ENCODE results near the gene PRKN.

Gene PRKN

DNA sequence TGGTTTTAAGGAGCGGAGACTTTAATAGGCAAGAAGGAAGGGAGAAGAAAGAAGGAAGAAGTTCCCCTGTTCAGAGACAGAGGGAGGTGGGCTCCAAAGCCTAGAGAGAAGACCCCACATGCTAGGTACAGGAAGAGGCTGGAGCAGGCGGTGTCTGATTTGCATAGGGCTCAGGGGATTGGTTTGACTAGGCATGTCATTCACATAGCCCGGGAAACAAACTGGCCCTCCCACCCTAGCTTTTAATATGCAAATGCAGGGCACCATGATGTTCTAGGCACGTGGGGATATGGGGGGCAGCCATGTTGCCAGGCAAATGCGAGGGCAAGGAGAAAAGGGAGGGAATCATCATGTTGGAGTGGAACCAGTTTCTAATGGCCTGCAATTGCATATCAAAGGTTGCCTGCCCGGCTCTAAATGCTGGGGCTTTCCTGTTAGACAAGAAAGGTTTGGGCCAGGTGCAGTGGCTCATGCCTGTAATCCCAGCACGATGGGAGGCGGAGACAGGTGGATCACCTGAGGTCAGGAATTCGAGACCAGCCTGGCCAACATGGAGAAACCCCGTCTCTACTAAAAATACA is 1419.4 kb downstream of the PRKN start:
- DNase-seq (ENCODE audit: extremely low spot score) = no peak
- CTCF ChIA-PET = no interaction called here
- POLR2A ChIA-PET = no interaction called here
- no peak for TF ChIP-seq SP1 (IDR thresholded peaks at IDR 0.05)
- no peak for TF ChIP-seq ELF4 (IDR thresholded peaks at IDR 0.05)
- no peak for TF ChIP-seq NFRKB (IDR thresholded peaks at IDR 0.05)
- 0 out of 2 replicates have a peak, but pooled peaks have one; percentile 21 for TF ChIP-seq L3MBTL2 (conservative IDR thresholded peaks at IDR 0.05)
- TF ChIP-seq TARDBP (IDR thresholded peaks at IDR 0.05) = no peak
- TF ChIP-seq FOXM1 (IDR thresholded peaks at IDR 0.05; ENCODE audit: borderline replicate concordance) = no peak

DNA sequence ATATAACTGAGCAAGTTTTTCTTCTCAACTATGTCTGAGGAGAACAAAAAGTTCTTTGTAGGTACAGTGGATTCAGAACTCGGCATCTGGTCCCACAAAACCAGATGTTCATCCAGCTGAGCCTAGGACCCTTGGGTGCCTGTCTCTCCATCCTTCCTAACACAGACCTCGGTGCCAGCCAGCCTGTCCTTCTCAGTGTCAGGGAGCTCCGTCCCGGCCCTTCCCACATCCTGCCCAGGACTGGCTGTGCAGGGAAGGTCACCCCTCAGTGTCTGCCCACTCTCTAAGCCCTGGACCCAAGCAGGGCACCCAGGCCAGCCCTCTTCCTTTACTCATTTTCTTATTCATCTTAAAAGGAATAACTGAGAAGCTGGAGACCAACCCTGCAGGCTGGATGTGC is 1421.7 kb downstream of the PRKN start:
- DNase-seq (ENCODE audit: extremely low spot score) = no peak
- TF ChIP-seq HDGF (IDR thresholded peaks at IDR 0.05; ENCODE audit: borderline replicate concordance) = no peak
- no peak for TF ChIP-seq LEF1 (IDR thresholded peaks at IDR 0.05; ENCODE audit: borderline replicate concordance)
- no peak for TF ChIP-seq FOXM1 (IDR thresholded peaks at IDR 0.05; ENCODE audit: borderline replicate concordance)
- no peak for TF ChIP-seq ZNF384 (IDR thresholded peaks at IDR 0.05)
- TF ChIP-seq, protein P1, sequence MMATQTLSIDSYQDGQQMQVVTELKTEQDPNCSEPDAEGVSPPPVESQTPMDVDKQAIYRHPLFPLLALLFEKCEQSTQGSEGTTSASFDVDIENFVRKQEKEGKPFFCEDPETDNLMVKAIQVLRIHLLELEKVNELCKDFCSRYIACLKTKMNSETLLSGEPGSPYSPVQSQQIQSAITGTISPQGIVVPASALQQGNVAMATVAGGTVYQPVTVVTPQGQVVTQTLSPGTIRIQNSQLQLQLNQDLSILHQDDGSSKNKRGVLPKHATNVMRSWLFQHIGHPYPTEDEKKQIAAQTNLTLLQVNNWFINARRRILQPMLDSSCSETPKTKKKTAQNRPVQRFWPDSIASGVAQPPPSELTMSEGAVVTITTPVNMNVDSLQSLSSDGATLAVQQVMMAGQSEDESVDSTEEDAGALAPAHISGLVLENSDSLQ (IDR thresholded peaks at IDR 0.05) = no peak
- no peak for TF ChIP-seq SP1 (IDR thresholded peaks at IDR 0.05)
- no peak for TF ChIP-seq ELF4 (IDR thresholded peaks at IDR 0.05)
- no peak for TF ChIP-seq BHLHE40 (IDR thresholded peaks at IDR 0.05; ENCODE audit: borderline replicate concordance)
- TF ChIP-seq NFRKB (IDR thresholded peaks at IDR 0.05) = no peak
- POLR2A ChIA-PET = no interaction called here
- CTCF ChIA-PET = no interaction called here

DNA sequence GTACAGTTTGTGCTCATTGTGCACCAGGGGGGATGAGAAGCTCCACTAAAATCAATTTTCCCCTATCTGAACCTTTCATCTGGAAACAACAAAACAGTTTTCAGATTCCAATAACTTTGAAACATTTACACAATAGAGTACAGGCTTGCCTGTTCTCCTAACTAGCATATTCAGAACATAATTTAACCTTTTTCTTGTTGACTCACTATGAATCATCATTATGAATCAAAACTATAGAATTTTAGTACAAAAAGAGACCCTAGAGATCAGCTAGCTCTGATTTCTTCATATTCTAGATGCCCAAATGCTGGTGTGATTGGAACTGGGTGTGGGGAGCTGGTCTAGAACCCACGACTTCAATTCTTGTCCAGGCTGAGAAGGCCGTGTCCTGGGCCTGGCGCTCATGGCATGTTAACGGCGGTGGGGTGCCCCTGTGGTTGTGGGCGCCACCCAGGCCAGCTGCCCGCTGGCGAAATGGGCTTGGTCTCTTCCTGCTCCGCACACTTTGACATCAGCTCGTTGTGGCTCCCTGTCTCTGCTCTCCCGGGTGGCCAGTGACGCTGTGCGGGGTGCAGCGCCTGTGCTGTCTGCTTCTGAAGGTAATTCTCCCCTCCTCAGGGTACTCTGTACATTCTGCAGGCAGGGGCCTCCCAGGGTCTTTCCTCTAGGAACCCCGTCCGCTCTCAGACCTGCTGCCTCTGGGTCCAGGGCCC is 1423.8 kb downstream of the PRKN start:
- TF ChIP-seq L3MBTL2 (conservative IDR thresholded peaks at IDR 0.05) (no peak), FOXM1 (IDR thresholded peaks at IDR 0.05; ENCODE audit: borderline replicate concordance) (no peak), BHLHE40 (IDR thresholded peaks at IDR 0.05; ENCODE audit: borderline replicate concordance) (no peak), FOXK2 (IDR thresholded peaks at IDR 0.05) (no peak), SP1 (IDR thresholded peaks at IDR 0.05) (no peak), NFRKB (IDR thresholded peaks at IDR 0.05) (no peak), FOXA1 (IDR thresholded peaks at IDR 0.05) (no peak), SUZ12 (IDR thresholded peaks at IDR 0.05) (no peak), TARDBP (IDR thresholded peaks at IDR 0.05) (no peak), ZNF384 (IDR thresholded peaks at IDR 0.05) (no peak), LEF1 (IDR thresholded peaks at IDR 0.05; ENCODE audit: borderline replicate concordance) (no peak), HDGF (IDR thresholded peaks at IDR 0.05; ENCODE audit: borderline replicate concordance) (no peak), CTBP1 (IDR thresholded peaks at IDR 0.05; ENCODE audit: borderline replicate concordance) (no peak), ELF4 (IDR thresholded peaks at IDR 0.05) (no peak), ARNT (IDR thresholded peaks at IDR 0.05) (no peak)
- TF ChIP-seq, protein P1 (IDR thresholded peaks at IDR 0.05) = no peak
- ChIA-PET POLR2A (no interaction called here), CTCF (no interaction called here)
- DNase-seq (ENCODE audit: extremely low spot score) = no peak

DNA sequence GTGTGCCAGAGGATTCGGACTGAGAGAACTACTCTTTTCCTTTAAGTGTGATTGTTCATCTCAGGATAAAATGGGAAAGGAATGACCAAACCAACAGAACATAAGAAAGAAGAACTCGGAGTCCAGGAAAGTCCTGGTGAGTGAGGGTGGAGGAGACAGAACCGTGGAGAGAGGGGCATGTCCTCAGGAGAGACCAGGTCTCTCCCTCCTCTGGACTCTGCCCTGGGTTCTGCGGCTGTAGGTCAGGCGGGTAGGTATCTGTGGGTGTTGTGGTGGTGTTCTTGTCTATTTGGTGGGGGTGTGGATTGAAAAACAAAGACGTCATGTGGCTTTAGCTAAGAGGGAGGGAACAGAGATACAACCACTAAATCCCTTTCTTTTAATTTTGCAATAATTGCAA is 1424.6 kb downstream of the PRKN start:
- DNase-seq (ENCODE audit: extremely low spot score) = no peak
- POLR2A ChIA-PET = no interaction called here
- CTCF ChIA-PET = no interaction called here
- no peak for TF ChIP-seq LEF1 (IDR thresholded peaks at IDR 0.05; ENCODE audit: borderline replicate concordance)

DNA sequence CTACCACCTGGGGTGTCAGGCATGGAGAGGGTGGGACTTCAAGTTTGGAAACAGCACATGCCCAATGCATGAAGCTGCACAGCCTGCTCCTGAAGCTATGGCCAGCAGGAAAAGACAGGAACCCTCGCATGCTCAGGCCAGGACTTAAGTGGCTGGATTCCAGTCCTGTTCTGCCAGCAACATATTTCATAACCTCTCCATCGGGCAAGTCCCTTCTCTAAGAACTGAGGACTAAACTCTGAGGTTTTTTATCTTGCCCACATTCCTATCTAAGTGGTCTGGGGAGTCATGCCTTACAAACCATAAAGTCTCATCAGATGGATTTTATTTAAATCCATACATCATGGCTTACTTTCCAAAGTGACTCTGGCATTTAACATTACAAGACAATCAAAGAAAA is 1426.2 kb downstream of the PRKN start:
- ChIA-PET POLR2A (no interaction called here), CTCF (no interaction called here)
- TF ChIP-seq SUZ12 (IDR thresholded peaks at IDR 0.05) = no peak
- no peak for TF ChIP-seq CTBP1 (IDR thresholded peaks at IDR 0.05; ENCODE audit: borderline replicate concordance)
- DNase-seq (ENCODE audit: extremely low spot score) = no peak

DNA sequence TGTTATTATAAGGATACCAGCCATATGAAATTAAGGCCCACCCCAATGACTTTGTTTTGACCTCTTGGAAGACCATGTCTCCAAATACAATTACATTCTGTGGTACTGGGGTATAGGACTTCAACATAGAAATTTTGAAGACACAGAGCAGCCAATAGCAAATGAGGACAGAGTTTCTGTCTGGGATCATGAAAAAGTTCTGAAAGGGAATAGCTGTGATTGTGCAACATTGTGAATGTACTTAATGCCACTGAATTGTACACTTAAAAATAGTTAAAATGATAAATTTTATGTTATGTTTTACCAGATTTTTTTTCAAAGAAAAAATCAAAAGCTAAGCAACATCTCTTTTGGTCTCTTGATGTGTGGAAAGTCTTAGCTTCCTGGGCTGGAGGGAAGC is 1426.7 kb downstream of the PRKN start:
- no peak for TF ChIP-seq NFRKB (IDR thresholded peaks at IDR 0.05)
- no peak for TF ChIP-seq SUZ12 (IDR thresholded peaks at IDR 0.05)
- TF ChIP-seq ELF4 (IDR thresholded peaks at IDR 0.05) = no peak
- TF ChIP-seq LEF1 (IDR thresholded peaks at IDR 0.05; ENCODE audit: borderline replicate concordance) = no peak
- no peak for TF ChIP-seq FOXA1 (IDR thresholded peaks at IDR 0.05)
- TF ChIP-seq, protein P1 (IDR thresholded peaks at IDR 0.05) = no peak
- no peak for TF ChIP-seq FOXK2 (IDR thresholded peaks at IDR 0.05)
- no peak for DNase-seq (ENCODE audit: extremely low spot score)
- CTCF ChIA-PET = no interaction called here
- POLR2A ChIA-PET = no interaction called here

DNA sequence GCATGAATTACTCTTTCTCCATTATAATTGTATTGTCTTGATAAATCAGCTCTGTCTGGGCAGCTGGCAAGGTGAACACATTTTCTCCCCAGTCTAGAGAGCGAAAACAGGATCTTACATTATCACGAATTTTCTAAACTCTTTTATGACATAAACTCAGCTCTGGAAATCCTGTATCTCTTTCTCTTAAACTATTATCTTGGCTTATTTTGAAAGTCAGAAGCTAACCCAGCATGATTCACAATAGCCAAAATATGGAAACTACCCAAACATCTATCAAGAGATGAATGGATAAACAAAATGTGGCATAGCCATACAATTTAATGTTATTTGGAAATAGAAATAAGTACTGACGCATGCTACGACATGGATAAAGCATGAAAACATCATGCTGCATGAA is 1427.8 kb downstream of the PRKN start:
- DNase-seq (ENCODE audit: extremely low spot score) = no peak
- CTCF ChIA-PET = interaction anchor here (0.6 kb wide), 1 partner anchor 332 kb away, joined by 3 read pairs; no protein-coding TSS in a partner anchor
- TF ChIP-seq ARNT (IDR thresholded peaks at IDR 0.05) = no peak
- TF ChIP-seq ELF4 (IDR thresholded peaks at IDR 0.05) = no peak
- TF ChIP-seq NFRKB (IDR thresholded peaks at IDR 0.05) = no peak
- TF ChIP-seq SUZ12 (IDR thresholded peaks at IDR 0.05) = no peak
- no peak for TF ChIP-seq L3MBTL2 (conservative IDR thresholded peaks at IDR 0.05)
- POLR2A ChIA-PET = no interaction called here

Measured in HEK293T (cell line).